ENCODE data around the gene DNAJB4.

DNA sequence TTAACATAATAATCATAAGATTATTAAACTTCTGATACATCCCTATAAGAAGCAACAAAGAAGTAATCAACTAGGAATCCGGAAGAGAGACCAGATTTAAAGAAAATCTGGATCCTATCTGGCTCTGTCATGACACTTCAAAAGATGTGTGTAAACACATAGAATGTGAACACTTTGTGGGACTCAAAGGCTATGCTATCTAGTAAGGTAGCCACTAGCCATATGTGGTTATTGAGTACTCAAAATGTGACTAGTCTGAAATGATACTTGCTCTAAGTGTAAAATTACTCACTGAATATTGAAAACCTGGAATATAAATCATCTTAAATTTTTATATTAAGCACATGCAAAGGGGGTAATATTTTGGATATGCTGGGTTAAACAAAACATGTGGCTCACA is 34.5 kb upstream of the DNAJB4 start:
- TF ChIP-seq, protein P1, sequence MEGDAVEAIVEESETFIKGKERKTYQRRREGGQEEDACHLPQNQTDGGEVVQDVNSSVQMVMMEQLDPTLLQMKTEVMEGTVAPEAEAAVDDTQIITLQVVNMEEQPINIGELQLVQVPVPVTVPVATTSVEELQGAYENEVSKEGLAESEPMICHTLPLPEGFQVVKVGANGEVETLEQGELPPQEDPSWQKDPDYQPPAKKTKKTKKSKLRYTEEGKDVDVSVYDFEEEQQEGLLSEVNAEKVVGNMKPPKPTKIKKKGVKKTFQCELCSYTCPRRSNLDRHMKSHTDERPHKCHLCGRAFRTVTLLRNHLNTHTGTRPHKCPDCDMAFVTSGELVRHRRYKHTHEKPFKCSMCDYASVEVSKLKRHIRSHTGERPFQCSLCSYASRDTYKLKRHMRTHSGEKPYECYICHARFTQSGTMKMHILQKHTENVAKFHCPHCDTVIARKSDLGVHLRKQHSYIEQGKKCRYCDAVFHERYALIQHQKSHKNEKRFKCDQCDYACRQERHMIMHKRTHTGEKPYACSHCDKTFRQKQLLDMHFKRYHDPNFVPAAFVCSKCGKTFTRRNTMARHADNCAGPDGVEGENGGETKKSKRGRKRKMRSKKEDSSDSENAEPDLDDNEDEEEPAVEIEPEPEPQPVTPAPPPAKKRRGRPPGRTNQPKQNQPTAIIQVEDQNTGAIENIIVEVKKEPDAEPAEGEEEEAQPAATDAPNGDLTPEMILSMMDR (IDR thresholded peaks at IDR 0.05): no peak
- no peak for TF ChIP-seq EZH2phosphoT487 (IDR thresholded peaks at IDR 0.05)
